BE2C (cell line): ENCODE results near the gene CUBN.

Source experiments
- DNase-seq: peaks from one replicate; pipeline ENCODE4 v3.0.0-alpha.2; 2020
- H3K27me3 ChIP-seq: fragments of 250-450 bp; sonication (Bioruptor Pico); 2 replicates; pipeline ENCODE4 v1.5.1; 2020; ENCODE audit warnings: mild to moderate bottlenecking
- H3K36me3 ChIP-seq: fragments of 250-450 bp; sonication (Bioruptor Pico); 2 replicates; pipeline ENCODE4 v1.5.1; 2020; ENCODE audit warnings: mild to moderate bottlenecking
- H3K4me1 ChIP-seq: fragments of 250-450 bp; sonication (Bioruptor Pico); 2 replicates; pipeline ENCODE4 v1.5.1; 2020
- H3K4me3 ChIP-seq: 2 replicates; pipeline ENCODE4 v1.5.1; 2011; ENCODE audit warnings: low read depth, low read length
- H3K9me3 ChIP-seq: fragments of 250-450 bp; sonication (Bioruptor Pico); 2 replicates; pipeline ENCODE4 v1.5.1; 2020
- TF ChIP-seq, protein P1 (sequence below): IDR thresholded peaks from 2 replicates; pipeline ENCODE4 v1.5.1; 2012; ENCODE audit warnings: mild to moderate bottlenecking, low read depth, low read length

Gene CUBN

DNA sequence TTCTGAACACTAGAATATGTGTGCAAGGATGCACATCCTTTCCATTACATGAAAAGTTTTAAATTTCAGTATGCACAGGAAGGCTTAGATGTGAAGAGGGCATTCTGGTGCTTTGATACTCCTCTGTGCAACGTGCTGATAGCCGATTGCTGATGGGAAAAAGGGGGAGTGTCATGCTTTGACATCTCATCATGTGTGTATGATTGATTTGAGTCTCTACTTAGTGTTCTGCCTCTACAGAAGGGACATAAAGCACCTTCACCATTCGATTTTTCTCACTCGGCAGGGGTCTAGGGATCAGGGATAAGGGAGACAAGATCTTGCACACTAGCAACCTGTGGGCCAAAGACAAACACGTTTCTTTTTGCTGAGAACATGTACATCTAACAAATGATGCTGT, 197.7 kb downstream of the CUBN start:
- Histone ChIP-seq H3K4me1 (no peaks in the 10 kb centered on the region), H3K27me3 (no peaks in the 10 kb centered on the region), H3K9me3 (no peaks in the 10 kb centered on the region), H3K4me3 (no peak overlapping the region), H3K36me3 (no peaks in the 10 kb centered on the region)
- DNase-seq: no peak
- TF ChIP-seq, protein P1, sequence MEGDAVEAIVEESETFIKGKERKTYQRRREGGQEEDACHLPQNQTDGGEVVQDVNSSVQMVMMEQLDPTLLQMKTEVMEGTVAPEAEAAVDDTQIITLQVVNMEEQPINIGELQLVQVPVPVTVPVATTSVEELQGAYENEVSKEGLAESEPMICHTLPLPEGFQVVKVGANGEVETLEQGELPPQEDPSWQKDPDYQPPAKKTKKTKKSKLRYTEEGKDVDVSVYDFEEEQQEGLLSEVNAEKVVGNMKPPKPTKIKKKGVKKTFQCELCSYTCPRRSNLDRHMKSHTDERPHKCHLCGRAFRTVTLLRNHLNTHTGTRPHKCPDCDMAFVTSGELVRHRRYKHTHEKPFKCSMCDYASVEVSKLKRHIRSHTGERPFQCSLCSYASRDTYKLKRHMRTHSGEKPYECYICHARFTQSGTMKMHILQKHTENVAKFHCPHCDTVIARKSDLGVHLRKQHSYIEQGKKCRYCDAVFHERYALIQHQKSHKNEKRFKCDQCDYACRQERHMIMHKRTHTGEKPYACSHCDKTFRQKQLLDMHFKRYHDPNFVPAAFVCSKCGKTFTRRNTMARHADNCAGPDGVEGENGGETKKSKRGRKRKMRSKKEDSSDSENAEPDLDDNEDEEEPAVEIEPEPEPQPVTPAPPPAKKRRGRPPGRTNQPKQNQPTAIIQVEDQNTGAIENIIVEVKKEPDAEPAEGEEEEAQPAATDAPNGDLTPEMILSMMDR: no peak

DNA sequence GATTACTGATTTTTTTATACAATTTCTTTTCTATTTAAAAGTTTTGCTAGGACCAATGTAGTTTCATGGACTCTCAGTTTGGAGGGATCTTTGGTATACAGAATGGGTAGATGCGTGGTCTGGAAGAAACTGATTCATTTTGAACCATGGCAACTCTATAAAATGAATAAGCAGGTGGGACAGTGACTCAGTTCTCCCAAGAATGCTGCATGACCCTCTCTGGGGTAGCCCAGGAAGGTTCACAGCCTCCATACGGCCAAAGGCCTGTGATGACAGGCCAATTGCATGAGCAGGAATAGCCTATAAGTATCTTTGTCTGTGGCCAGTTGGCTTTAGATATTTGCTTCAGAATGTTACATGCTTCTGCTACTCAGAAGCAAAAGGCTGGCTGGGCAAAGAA, 199.1 kb downstream of the CUBN start:
- H3K4me3 ChIP-seq: no peak overlapping the region
- H3K9me3 ChIP-seq: no peaks in the 10 kb centered on the region
- TF ChIP-seq, protein P1: no peak
- no peaks in the 10 kb centered on the region for H3K4me1 ChIP-seq
- no peaks in the 10 kb centered on the region for H3K36me3 ChIP-seq
- no peaks in the 10 kb centered on the region for H3K27me3 ChIP-seq
- DNase-seq: no peak

DNA sequence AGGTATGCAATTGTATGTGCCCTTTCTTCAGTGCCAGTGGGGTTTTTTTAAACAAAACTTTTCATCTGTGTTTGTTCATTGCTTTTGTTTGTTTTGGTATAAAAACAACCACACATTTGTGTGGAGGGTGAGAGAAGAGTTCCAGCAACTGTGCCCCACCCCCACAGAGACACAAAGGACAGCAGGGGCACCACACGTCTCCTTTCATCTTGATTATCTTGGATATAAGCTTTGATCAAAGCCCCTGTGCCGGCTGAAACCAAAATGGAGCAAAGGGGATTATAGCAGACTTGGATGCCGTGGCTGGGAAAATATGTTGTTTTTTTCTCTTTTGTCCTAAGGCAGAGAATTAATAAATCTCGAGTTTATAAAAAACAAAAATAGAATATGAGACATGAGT, 200.5 kb downstream of the CUBN start:
- DNase-seq: no peak
- no peaks in the 10 kb centered on the region for H3K9me3 ChIP-seq
- TF ChIP-seq, protein P1: no peak
- no peaks in the 10 kb centered on the region for H3K36me3 ChIP-seq
- H3K27me3 ChIP-seq: no peaks in the 10 kb centered on the region
- no peaks in the 10 kb centered on the region for H3K4me1 ChIP-seq
- no peak overlapping the region for H3K4me3 ChIP-seq

DNA sequence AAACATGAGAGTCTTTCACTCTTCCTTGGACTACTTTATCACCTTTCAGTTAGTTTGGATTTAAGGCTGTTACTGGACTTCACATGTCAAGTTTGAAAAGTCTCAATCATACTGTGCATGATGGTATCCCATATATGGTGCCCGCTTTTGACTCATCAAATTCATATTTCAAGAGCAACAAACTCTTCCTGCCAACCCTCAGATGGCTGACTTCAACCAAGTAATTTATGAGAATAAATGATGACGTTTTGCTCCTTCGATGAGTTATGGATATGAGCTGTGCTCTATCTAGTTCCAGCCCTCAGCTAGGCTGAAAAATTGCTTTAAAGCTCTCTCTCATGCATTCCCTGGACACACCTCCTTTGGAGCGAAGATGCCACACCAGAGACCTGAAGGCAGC, 202.1 kb downstream of the CUBN start:
- TF ChIP-seq, protein P1: no peak
- no peak for DNase-seq

DNA sequence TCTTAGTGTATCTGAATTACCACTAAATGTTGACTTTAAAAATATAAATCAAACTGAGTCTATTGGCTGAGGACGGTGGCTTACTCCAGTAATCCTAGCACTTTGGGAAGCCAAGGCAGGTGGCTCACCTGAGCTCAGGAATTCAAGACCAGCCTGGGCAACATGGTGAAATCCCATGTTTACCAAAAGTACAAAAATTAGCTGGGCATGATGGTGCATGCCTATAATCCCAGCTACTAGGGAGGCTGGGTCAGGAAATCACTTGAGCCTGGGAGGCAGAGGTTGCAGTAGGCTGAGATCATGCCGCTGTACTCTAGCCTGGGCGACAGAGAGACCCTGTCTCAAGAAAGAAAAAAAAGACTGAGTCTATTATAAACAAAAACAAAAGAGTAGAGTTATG, 205.9 kb downstream of the CUBN start:
- H3K9me3 ChIP-seq: no peaks in the 10 kb centered on the region
- H3K4me1 ChIP-seq: peaks cover 9% of the 10 kb centered on the region
- no peak overlapping the region for H3K4me3 ChIP-seq
- no peaks in the 10 kb centered on the region for H3K36me3 ChIP-seq
- no peak for DNase-seq
- H3K27me3 ChIP-seq: no peaks in the 10 kb centered on the region
- TF ChIP-seq, protein P1: no peak

More for the DNA sequence above, 202.1 kb downstream of the CUBN start:
- Histone ChIP-seq H3K36me3 (no peaks in the 10 kb centered on the region), H3K27me3 (no peaks in the 10 kb centered on the region), H3K4me1 (no peaks in the 10 kb centered on the region), H3K9me3 (no peaks in the 10 kb centered on the region), H3K4me3 (no peak overlapping the region)

DNA sequence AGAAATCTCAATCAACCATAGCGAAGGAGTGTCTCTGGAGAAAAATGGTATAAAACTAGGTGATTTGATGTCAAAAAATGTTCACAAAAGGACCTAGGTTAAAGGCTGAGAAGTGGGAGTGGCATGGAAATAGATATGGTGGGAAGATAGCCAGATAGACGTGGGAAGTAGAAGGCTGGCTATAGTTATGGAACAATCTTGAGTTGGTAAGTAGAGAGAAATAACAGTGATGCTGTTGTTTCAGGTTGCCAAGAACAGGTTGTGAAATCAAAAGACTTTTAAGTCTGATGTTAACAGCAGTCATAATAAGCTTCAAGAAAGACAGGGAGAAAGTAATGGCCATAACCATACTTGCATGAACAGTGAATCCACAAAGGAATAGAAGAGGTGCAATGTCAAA, 206.3 kb downstream of the CUBN start:
- H3K27me3 ChIP-seq: no peaks in the 10 kb centered on the region
- TF ChIP-seq, protein P1: no peak
- H3K9me3 ChIP-seq: no peaks in the 10 kb centered on the region
- no peak for DNase-seq
- peaks cover 9% of the 10 kb centered on the region for H3K4me1 ChIP-seq
- no peak overlapping the region for H3K4me3 ChIP-seq
- H3K36me3 ChIP-seq: no peaks in the 10 kb centered on the region
